Esophagus muscularis mucosa (tissue), 4 donors: ENCODE data around the gene HESX1. TPM values are rescaled to one million over a fixed set of nuclear protein-coding genes. Genes with fewer than 3 reads are reported as not detected.

Source experiments
- DNase-seq: peaks from one replicate; pipeline ENCODE4 v3.0.0-alpha.2; 2017; ENCODE audit errors: extremely low spot score
- H3K27ac ChIP-seq, 4 donors: fragments of 200-600 bp; sonication (generic); replicated peaks in 1 of 4; 1 replicate in 3 of 4; 2 replicates in 1 of 4; pipeline ENCODE4 v1.5.1; 2016 to 2019; ENCODE audit warnings: mild to moderate bottlenecking in 1 of 4
- H3K27me3 ChIP-seq, 4 donors: fragments of 200-600 bp; sonication (generic); one replicate each; pipeline versions ENCODE4 v1.5.1 to v1.6.0; 2016 to 2019
- H3K36me3 ChIP-seq, 4 donors: fragments of 200-600 bp; sonication (generic); one replicate each; pipeline ENCODE4 v1.5.1; 2016 to 2019
- H3K4me1 ChIP-seq, 4 donors: fragments of 200-600 bp; sonication (generic); one replicate each; pipeline ENCODE4 v1.5.1; 2016 to 2019
- H3K4me3 ChIP-seq, 4 donors: fragments of 200-600 bp; sonication (generic); 1 replicate in 2 of 4; 2 replicates in 2 of 4; pipeline ENCODE4 v1.5.1; 2016 to 2019; ENCODE audit warnings: mild to moderate bottlenecking in 4 of 4, moderate library complexity in 1 of 4
- H3K9me3 ChIP-seq, 4 donors: fragments of 200-600 bp; sonication (generic); 1 replicate in 3 of 4; 2 replicates in 1 of 4; pipeline ENCODE4 v1.5.1; 2016 to 2019
- EP300 ChIP-seq: sonication (generic); formaldehyde crosslinking; IDR thresholded peaks from one replicate; pipeline ENCODE4 v1.6.1; 2017; ENCODE audit warnings: antibody characterized with exemption
- POLR2A ChIP-seq: fragments of 450-650 bp; IDR thresholded peaks from one replicate; pipeline ENCODE4 v1.6.1; 2017; ENCODE audit warnings: antibody characterized with exemption, moderate library complexity, mild to moderate bottlenecking, low read depth
- POLR2AphosphoS5 ChIP-seq, 2 donors: sonication (generic); formaldehyde crosslinking; IDR thresholded peaks; one replicate each; pipeline ENCODE4 v1.6.1; 2017; ENCODE audit warnings: antibody characterized with exemption in 2 of 2
- WGBS: methylation state at CpG from one replicate; pipeline ENCODE4 v1.1.5; 2018; 5-methylcytosine and 5-hydroxymethylcytosine counted together
- intact Hi-C: fragments of 100-400 bp; cut with DNase I; formaldehyde crosslinking; loops from one replicate; pipeline ENCODE4 v1.15.1; 2023
- total RNA-seq, 4 donors: library from RNA; depleted of rRNA; stranded (reverse); fragments of >200 nt; gene quantifications; one replicate each; pipeline versions ENCODE4 v1.1.0 to v1.2.1, GENCODE V29; 2016
- TF ChIP-seq, protein P1 (sequence below), 3 experiments: fragments of 200-600 bp in 2 of 3; fragments of 450-650 bp in 1 of 3; sonication (generic) in 2 of 3; IDR thresholded peaks; one replicate each; pipeline ENCODE4 v1.5.1; 2017 to 2019; ENCODE audit warnings: antibody characterized with exemption in 3 of 3, mild to moderate bottlenecking in 2 of 3, moderate library complexity in 1 of 3

The HESX1 gene
- total RNA-seq, 4 donors from 2014 or later = 0.52 to 0.86 (median 0.83) TPM; not detected in 1

DNA sequence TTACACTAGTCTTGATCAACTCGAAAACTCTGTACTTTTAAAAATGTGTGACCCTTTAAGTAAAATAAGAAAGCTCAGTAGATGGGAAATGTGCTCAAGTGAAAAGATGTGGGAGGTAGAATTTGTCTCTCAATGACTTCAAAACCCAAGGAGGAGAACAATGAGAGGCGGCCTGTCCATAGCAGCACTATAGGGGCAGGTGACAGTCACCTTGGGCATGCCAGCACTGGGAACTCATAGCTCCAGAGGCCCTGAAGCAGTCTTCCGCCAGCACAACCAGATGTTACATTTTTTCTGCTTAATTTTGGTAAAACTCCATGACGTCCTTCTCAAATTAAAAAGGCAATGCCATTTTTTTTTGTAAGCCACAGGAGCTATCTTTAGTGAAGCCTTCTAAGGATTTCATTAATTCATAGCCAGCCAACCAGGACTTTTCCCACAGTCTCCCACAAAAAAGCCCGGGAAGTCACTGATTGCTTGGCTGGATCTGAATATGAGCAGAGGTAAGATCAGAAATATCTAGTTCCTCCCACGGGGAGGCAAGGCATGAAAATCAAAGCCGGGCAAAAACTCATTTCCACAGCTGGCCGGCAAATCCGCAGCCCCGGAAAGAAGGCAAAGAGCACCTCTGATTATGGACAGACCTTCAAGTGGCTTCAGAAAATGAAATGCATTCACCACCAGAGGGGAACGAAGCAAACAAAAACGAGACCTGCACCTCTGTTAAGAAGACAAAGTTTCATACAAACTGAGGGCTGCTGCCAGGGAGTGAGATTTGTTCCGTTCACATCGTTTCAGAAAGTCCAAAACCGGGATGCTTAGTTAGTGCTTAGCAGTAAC, 45.1 kb downstream of the HESX1 start:
- no peak for DNase-seq
- H3K4me1 ChIP-seq = peaks cover 15 to 33% (median 22%) of the 10 kb centered on the region in 4 donors

DNA sequence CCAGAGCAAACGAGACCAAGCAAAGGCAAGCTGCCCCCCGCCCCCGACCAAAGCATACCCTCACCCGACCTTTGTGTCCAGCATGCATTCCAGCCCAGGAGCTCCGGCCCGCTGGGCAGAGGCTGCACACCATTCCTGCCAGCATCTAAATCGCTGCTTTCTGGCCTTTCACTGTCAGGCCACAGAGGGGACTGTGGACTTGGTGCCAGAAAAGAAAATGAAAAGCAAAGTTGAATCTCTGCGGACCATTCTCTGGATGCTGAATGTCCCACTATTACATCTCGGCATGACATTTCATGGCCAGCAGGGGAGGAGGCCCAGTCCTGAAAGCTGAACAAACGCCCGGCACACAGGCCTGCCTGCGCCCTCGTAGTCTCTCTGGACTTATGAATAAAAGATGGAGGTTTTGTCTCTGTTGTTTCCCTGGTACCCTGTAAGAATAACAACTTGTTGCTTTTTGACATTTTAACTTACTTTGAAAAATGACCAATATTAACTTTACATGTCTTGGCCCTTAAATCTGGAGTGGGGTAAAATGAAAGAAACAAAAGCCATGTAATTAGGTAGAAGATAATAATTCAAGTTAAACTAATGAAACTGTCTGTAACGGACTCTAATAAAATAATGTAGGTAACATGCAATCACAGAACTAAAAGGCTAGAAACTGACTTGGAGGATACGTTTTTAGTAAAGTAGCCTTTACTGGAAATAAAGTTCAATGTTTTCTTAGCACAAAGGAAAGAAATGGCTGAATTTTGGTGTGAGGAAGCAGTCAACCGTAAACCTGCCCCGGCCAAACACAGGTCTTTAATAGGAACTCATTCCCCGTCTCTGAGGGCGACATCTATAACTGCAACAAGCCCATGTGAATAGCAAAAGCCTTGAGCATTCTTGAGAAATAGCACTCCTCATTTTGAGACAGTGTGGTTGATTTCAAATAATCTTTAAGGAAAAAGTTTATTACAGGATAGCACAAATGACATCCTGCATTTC, 47.3 kb downstream of the HESX1 start:
- Histone ChIP-seq H3K4me3 (peak overlapping the region; percentile 10 to 22 (median 12)), H3K36me3 (no peaks in the 10 kb centered on the region), H3K27me3 (no peaks in the 10 kb centered on the region), H3K9me3 (no peaks in the 10 kb centered on the region), H3K4me1 (peaks cover 7 to 23% (median 16%) of the 10 kb centered on the region in 4 donors), H3K27ac (peak overlapping the region in 2 of 4 donors; percentile 38 to 43)
- DNase-seq = no peak
- no peak for TF ChIP-seq POLR2AphosphoS5 (IDR thresholded peaks at IDR 0.05)
- TF ChIP-seq, protein P1, sequence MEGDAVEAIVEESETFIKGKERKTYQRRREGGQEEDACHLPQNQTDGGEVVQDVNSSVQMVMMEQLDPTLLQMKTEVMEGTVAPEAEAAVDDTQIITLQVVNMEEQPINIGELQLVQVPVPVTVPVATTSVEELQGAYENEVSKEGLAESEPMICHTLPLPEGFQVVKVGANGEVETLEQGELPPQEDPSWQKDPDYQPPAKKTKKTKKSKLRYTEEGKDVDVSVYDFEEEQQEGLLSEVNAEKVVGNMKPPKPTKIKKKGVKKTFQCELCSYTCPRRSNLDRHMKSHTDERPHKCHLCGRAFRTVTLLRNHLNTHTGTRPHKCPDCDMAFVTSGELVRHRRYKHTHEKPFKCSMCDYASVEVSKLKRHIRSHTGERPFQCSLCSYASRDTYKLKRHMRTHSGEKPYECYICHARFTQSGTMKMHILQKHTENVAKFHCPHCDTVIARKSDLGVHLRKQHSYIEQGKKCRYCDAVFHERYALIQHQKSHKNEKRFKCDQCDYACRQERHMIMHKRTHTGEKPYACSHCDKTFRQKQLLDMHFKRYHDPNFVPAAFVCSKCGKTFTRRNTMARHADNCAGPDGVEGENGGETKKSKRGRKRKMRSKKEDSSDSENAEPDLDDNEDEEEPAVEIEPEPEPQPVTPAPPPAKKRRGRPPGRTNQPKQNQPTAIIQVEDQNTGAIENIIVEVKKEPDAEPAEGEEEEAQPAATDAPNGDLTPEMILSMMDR (IDR thresholded peaks at IDR 0.05) = peak in 1 of 3 experiments; percentile 11
- intact Hi-C loops = no loop called here
- 83% methylated on average over 19 of the region's 19 CpGs for WGBS

More for the DNA sequence above, 45.1 kb downstream of the HESX1 start:
- 59% methylated on average over 15 of the region's 15 CpGs for WGBS
- no peak overlapping the region for H3K27ac ChIP-seq
- no peak for TF ChIP-seq POLR2AphosphoS5 (IDR thresholded peaks at IDR 0.05)
- TF ChIP-seq, protein P1 (IDR thresholded peaks at IDR 0.05) = no peak
- no peak overlapping the region for H3K4me3 ChIP-seq
- intact Hi-C loops = no loop called here
- H3K9me3 ChIP-seq = no peaks in the 10 kb centered on the region
- H3K36me3 ChIP-seq = no peaks in the 10 kb centered on the region
- H3K27me3 ChIP-seq = no peaks in the 10 kb centered on the region

DNA sequence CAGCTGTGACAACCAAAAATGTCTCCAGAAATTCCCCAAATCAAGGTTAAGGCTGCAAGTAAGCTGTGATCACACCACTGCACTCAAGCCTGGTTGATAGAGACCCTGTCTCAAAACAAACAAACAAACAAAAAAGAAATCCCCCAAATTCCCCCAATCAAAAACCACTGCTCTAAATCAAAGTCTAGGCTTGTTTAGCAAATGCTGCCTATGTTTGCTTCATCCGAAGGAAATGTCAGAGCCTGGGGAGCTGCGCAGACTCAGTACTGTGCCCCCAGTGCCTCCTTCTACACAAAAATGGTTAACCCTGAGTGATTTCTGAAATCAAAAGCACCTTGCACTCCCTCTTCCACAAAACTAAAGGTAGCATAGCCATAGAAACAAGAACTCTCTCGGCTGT, 48.0 kb downstream of the HESX1 start:
- Histone ChIP-seq H3K4me1 (peaks cover 7 to 20% (median 13%) of the 10 kb centered on the region in 4 donors), H3K9me3 (no peaks in the 10 kb centered on the region), H3K27me3 (no peaks in the 10 kb centered on the region), H3K4me3 (peak overlapping the region; percentile 10 to 22 (median 12)), H3K36me3 (no peaks in the 10 kb centered on the region), H3K27ac (peak overlapping the region in 2 of 4 donors; percentile 38 to 43)
- TF ChIP-seq, protein P1 (IDR thresholded peaks at IDR 0.05) = no peak
- no peak for TF ChIP-seq POLR2A
- no peak for TF ChIP-seq POLR2AphosphoS5 (IDR thresholded peaks at IDR 0.05)
- no peak for TF ChIP-seq EP300
- no peak for DNase-seq
- intact Hi-C loops = no loop called here
- 82% methylated on average over 3 of the region's 3 CpGs for WGBS

DNA sequence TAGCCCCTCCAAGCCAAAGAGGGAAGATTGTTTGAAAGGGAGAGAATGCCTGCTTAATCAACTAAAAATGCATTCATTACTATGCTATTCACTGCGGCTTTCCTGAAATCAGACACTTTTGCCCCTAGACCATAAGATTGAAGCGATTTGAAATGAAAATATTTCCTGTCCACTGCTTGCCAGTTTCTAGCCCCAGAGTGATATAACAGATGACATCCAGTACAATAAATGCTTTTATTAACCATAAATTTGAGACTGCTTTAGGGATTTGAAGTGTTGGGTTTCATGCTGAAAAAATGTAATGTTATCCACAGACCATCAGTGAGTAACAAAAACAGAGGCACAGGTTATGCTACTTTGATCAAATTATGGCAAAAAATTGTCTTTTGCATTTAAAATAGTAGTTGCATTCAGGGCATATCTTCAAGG, 48.7 kb downstream of the HESX1 start:
- DNase-seq = no peak
- no peaks in the 10 kb centered on the region for H3K36me3 ChIP-seq
- no peak overlapping the region for H3K4me3 ChIP-seq
- TF ChIP-seq EP300 (no peak), POLR2A (no peak), POLR2AphosphoS5 (IDR thresholded peaks at IDR 0.05) (no peak)
- TF ChIP-seq, protein P1 (IDR thresholded peaks at IDR 0.05) = no peak
- intact Hi-C loops = no loop called here
- no peaks in the 10 kb centered on the region for H3K9me3 ChIP-seq
- peaks cover 7 to 20% (median 13%) of the 10 kb centered on the region in 4 donors for H3K4me1 ChIP-seq
- H3K27me3 ChIP-seq = no peaks in the 10 kb centered on the region
- no peak overlapping the region for H3K27ac ChIP-seq
- 59% methylated on average over 2 of the region's 2 CpGs for WGBS
